Loucy (cell line): ENCODE results near the gene PRUNE2.

ENCODE experiments used
- H2AFZ ChIP-seq: fragments of 200-600 bp; sonication (generic); 2 replicates; pipeline ENCODE4 v1.6.0; 2016; ENCODE audit warnings: antibody characterized with exemption, mild to moderate bottlenecking, low read length, moderate library complexity
- H3F3A ChIP-seq: fragments of 200-600 bp; 2 replicates; pipeline ENCODE4 v1.6.0; 2016; ENCODE audit warnings: antibody characterized with exemption, low read depth, mild to moderate bottlenecking
- H3K27me3 ChIP-seq: fragments of 200-600 bp; sonication (generic); 2 replicates; pipeline ENCODE4 v1.6.1; 2014; ENCODE audit warnings: low read length, mild to moderate bottlenecking; ENCODE audit not compliant: insufficient read depth, poor library complexity, severe bottlenecking
- H3K36me3 ChIP-seq: fragments of 200-600 bp; sonication (generic); 2 replicates; pipeline ENCODE4 v1.6.1; 2016; ENCODE audit warnings: low read length; ENCODE audit not compliant: insufficient read depth
- H3K4me1 ChIP-seq: fragments of 200-600 bp; sonication (generic); 2 replicates; pipeline ENCODE4 v1.5.1; 2014; ENCODE audit warnings: low read length, mild to moderate bottlenecking; ENCODE audit not compliant: insufficient read depth, poor library complexity, severe bottlenecking
- H3K4me2 ChIP-seq: fragments of 200-600 bp; sonication (generic); 2 replicates; pipeline ENCODE4 v1.6.0; 2014; ENCODE audit warnings: antibody characterized with exemption, low read length, low read depth, mild to moderate bottlenecking; ENCODE audit not compliant: poor library complexity, severe bottlenecking
- H3K4me3 ChIP-seq: fragments of 200-600 bp; sonication (generic); 2 replicates; pipeline ENCODE4 v1.5.1; 2014; ENCODE audit warnings: low read length, mild to moderate bottlenecking, mixed read lengths; ENCODE audit not compliant: poor library complexity, severe bottlenecking
- H3K79me2 ChIP-seq: fragments of 200-600 bp; sonication (generic); 2 replicates; pipeline ENCODE4 v1.6.1; 2014; ENCODE audit warnings: low read length; ENCODE audit not compliant: insufficient read depth
- H3K9ac ChIP-seq: fragments of 200-600 bp; sonication (generic); 2 replicates; pipeline ENCODE4 v1.6.0; 2014; ENCODE audit warnings: mild to moderate bottlenecking, low read depth, low read length, moderate library complexity; ENCODE audit not compliant: poor library complexity, severe bottlenecking
- H3K9me2 ChIP-seq: fragments of 200-600 bp; sonication (generic); replicated peaks from 2 replicates; pipeline ENCODE4 v1.6.1; 2016; ENCODE audit warnings: low read depth, low read length, mixed read lengths
- H3K9me3 ChIP-seq: fragments of 200-600 bp; sonication (generic); 2 replicates; pipeline ENCODE4 v1.6.1; 2014; ENCODE audit warnings: mild to moderate bottlenecking, antibody characterized with exemption, low read length, low read depth; ENCODE audit not compliant: insufficient read depth
- H4K20me1 ChIP-seq: fragments of 200-600 bp; sonication (generic); 2 replicates; pipeline ENCODE4 v1.6.0; 2014; ENCODE audit warnings: antibody characterized with exemption, low read length, mild to moderate bottlenecking; ENCODE audit not compliant: insufficient read depth, poor library complexity, severe bottlenecking
- EZH2phosphoT487 ChIP-seq: fragments of 200-600 bp; IDR thresholded peaks from 2 replicates; pipeline ENCODE4 v1.6.1; 2018; ENCODE audit warnings: antibody characterized with exemption, mild to moderate bottlenecking, moderate library complexity, borderline replicate concordance
- TF ChIP-seq, protein P1 (sequence below): fragments of 200-600 bp; sonication (generic); conservative IDR thresholded peaks from 2 replicates; pipeline ENCODE4 v1.5.1; 2014; ENCODE audit warnings: mild to moderate bottlenecking, antibody characterized with exemption, low read length

PRUNE2 gene

DNA sequence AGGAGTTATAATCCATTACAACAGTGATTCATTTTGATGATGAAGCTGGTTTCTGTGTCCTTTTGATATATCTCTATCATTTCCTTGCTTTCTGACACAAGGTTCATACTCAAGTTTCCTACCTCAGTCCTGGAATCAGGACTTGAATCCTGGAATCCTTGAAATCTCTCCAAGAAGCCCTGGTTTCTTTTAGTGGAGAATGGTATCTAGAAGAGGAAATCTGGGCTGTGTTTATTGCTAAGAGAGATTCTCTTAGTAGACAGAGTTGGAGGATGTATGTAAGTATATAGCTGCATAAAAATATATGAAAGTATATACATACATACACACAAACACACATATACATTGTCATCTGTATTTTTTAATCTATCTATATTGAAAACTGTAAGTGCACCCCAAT is 332.5 kb downstream of the PRUNE2 start:
- Histone ChIP-seq H4K20me1 (no peaks in the 10 kb centered on the region), H3F3A (peaks cover 9% of the 10 kb centered on the region; the same call in 1 of the 2 replicates), H3K4me2 (no peak overlapping the region), H3K9me3 (peaks cover 7% of the 10 kb centered on the region), H3K36me3 (no peaks in the 10 kb centered on the region), H3K4me1 (peaks cover 54% of the 10 kb centered on the region), H2AFZ (no peak overlapping the region), H3K79me2 (no peaks in the 10 kb centered on the region), H3K9ac (no peak overlapping the region), H3K4me3 (no peak overlapping the region), H3K27me3 (no peaks in the 10 kb centered on the region), H3K9me2 (no peaks in the 10 kb centered on the region)
- no peak for TF ChIP-seq EZH2phosphoT487
- TF ChIP-seq, protein P1, sequence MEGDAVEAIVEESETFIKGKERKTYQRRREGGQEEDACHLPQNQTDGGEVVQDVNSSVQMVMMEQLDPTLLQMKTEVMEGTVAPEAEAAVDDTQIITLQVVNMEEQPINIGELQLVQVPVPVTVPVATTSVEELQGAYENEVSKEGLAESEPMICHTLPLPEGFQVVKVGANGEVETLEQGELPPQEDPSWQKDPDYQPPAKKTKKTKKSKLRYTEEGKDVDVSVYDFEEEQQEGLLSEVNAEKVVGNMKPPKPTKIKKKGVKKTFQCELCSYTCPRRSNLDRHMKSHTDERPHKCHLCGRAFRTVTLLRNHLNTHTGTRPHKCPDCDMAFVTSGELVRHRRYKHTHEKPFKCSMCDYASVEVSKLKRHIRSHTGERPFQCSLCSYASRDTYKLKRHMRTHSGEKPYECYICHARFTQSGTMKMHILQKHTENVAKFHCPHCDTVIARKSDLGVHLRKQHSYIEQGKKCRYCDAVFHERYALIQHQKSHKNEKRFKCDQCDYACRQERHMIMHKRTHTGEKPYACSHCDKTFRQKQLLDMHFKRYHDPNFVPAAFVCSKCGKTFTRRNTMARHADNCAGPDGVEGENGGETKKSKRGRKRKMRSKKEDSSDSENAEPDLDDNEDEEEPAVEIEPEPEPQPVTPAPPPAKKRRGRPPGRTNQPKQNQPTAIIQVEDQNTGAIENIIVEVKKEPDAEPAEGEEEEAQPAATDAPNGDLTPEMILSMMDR, result no peak

DNA sequence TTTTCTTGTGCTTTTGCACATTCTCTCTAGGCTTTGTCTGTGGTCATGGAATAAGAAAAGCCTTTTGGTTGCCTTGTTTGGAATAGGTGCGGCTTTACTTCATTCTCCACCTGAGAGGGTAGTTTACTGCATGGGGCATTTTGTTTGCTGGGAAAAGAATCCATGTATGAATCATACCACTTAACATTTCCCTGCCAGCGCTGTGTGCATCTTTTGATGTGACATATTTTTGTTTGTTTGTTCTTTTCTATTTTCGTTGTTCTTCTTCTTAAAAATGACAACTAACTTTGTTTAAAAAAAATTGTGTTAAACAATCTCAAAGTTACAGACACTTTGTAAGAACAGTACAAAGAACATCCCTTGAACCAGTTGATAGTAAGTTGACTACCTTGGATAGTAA is 333.8 kb downstream of the PRUNE2 start:
- H3K4me3 ChIP-seq, result no peak overlapping the region
- H3K36me3 ChIP-seq, result no peaks in the 10 kb centered on the region
- H3K4me2 ChIP-seq, result no peak overlapping the region
- H3K9me2 ChIP-seq, result no peaks in the 10 kb centered on the region
- H2AFZ ChIP-seq, result peak overlapping the region; percentile 16; the same call in 1 of the 2 replicates
- no peak overlapping the region for H3K9ac ChIP-seq
- peaks cover 7% of the 10 kb centered on the region for H3K9me3 ChIP-seq
- H3K79me2 ChIP-seq, result no peaks in the 10 kb centered on the region
- no peaks in the 10 kb centered on the region for H3K27me3 ChIP-seq
- H3F3A ChIP-seq, result peaks cover 9% of the 10 kb centered on the region; the same call in 1 of the 2 replicates
- H3K4me1 ChIP-seq, result peaks cover 43% of the 10 kb centered on the region
- H4K20me1 ChIP-seq, result no peaks in the 10 kb centered on the region
- TF ChIP-seq, protein P1, result no peak
- no peak for TF ChIP-seq EZH2phosphoT487

DNA sequence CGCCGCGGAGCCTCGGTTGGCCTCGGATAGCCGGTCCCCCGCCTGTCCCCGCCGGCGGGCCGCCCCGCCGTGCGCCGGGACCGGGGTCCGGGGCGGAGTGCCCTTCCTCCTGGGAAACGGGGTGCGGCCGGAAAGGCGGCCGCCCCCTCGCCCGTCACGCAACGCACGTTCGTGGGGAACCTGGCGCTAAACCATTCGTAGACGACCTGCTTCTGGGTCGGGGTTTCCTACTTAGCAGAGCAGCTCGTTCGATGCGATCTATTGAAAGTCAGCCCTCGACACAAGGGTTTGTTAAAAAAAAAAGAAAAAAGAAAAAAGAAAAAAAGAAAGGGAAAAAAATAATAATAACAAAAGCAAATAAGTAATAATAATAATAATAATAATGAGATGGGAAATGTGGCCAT is 334.2 kb downstream of the PRUNE2 start:
- H3K79me2 ChIP-seq, result no peaks in the 10 kb centered on the region
- H3K4me1 ChIP-seq, result peaks cover 39% of the 10 kb centered on the region
- H3K9me2 ChIP-seq, result no peaks in the 10 kb centered on the region
- no peak overlapping the region for H3K9ac ChIP-seq
- H4K20me1 ChIP-seq, result no peaks in the 10 kb centered on the region
- no peaks in the 10 kb centered on the region for H3K27me3 ChIP-seq
- no peaks in the 10 kb centered on the region for H3K36me3 ChIP-seq
- TF ChIP-seq, protein P1, result no peak
- no peak for TF ChIP-seq EZH2phosphoT487
- no peak overlapping the region for H3K4me2 ChIP-seq
- peaks cover 7% of the 10 kb centered on the region for H3K9me3 ChIP-seq
- no peak overlapping the region for H3K4me3 ChIP-seq
- no peak overlapping the region for H2AFZ ChIP-seq
- H3F3A ChIP-seq, result peaks cover 8% of the 10 kb centered on the region; the same call in 1 of the 2 replicates
